ENCODE measurements around the gene CUL5.
A peak's percentile ranks its signal among the peaks of the same experiment; 100 is the strongest.

CUL5 gene

GRCh38 chr11:108012139-108012725, 3.5 kb downstream of the CUL5 start:
- H3K9me3 ChIP-seq (ENCODE audit: control insufficient read depth, insufficient read depth, low read depth, low read length), result no peaks in the 10 kb centered on the region
- ChIA-PET POLR2A (no interaction called here), CTCF (interaction anchor here (0.7 kb wide), 2 partner anchors 157 to 180 kb away, joined by 4 read pairs; no protein-coding TSS in a partner anchor)
- H3K4me3 ChIP-seq (ENCODE audit: low read depth, low read length), result no peak overlapping the region
- H3K36me3 ChIP-seq (ENCODE audit: control insufficient read depth in 2 of 2, insufficient read depth in 1 of 2, low read length in 2 of 2), result peaks cover 0 to 2% of the 10 kb centered on the region in 2 experiments; a peak in 1 of 3 replicates
- TF ChIP-seq ZNF23 (tag by site-specific recombination; IDR thresholded peaks at IDR 0.05; ENCODE audit: borderline replicate concordance) (no peak), ZNF138 (tag by site-specific recombination; IDR thresholded peaks at IDR 0.05; ENCODE audit: borderline replicate concordance) (no peak), ZNF571 (tag by site-specific recombination; IDR thresholded peaks at IDR 0.05) (no peak), ZNF426 (tag by site-specific recombination; IDR thresholded peaks at IDR 0.05) (no peak), SP2 (tag by site-specific recombination; IDR thresholded peaks at IDR 0.05) (no peak), PRDM1 (tag by site-specific recombination; IDR thresholded peaks at IDR 0.05) (peak; percentile 78; the same call in 1 of the 2 replicates), PRDM10 (tag by site-specific recombination; IDR thresholded peaks at IDR 0.05) (peak; percentile 91)
- H3K27ac ChIP-seq (ENCODE audit: extremely low read depth, low read depth, low read length), result no peak overlapping the region
- H3K4me1 ChIP-seq (ENCODE audit: control insufficient read depth, insufficient read depth, low read length), result no peaks in the 10 kb centered on the region

GRCh38 chr11:108016647-108017046, 7.9 kb downstream of the CUL5 start:
- no peak overlapping the region for H3K4me3 ChIP-seq (ENCODE audit: low read depth, low read length)
- H3K9me3 ChIP-seq (ENCODE audit: control insufficient read depth, insufficient read depth, low read depth, low read length), result no peaks in the 10 kb centered on the region
- H3K27ac ChIP-seq (ENCODE audit: extremely low read depth, low read depth, low read length), result no peak overlapping the region
- ChIA-PET POLR2A (no interaction called here), CTCF (interaction anchor here (0.8 kb wide), 1 partner anchor 10 kb away, joined by 4 read pairs; no protein-coding TSS in a partner anchor)
- no peaks in the 10 kb centered on the region for H3K4me1 ChIP-seq (ENCODE audit: control insufficient read depth, insufficient read depth, low read length)
- TF ChIP-seq PRDM6 (tag by site-specific recombination; IDR thresholded peaks at IDR 0.05) (no peak), ZNF645 (tag by site-specific recombination; IDR thresholded peaks at IDR 0.05) (no peak), ZNF214 (tag by site-specific recombination; IDR thresholded peaks at IDR 0.05; ENCODE audit: borderline replicate concordance) (no peak), ZFP41 (tag by site-specific recombination; IDR thresholded peaks at IDR 0.05; ENCODE audit: borderline replicate concordance) (no peak), ZNF16 (tag by site-specific recombination; IDR thresholded peaks at IDR 0.05; ENCODE audit: low read depth) (no peak), ZNF423 (tag by site-specific recombination; IDR thresholded peaks at IDR 0.05) (no peak), ZNF138 (tag by site-specific recombination; IDR thresholded peaks at IDR 0.05; ENCODE audit: borderline replicate concordance) (no peak), PBX3 (CRISPR knock-in tag; IDR thresholded peaks at IDR 0.05) (no peak), ZBTB20 (tag by site-specific recombination; IDR thresholded peaks at IDR 0.05) (no peak), SETDB1 (IDR thresholded peaks at IDR 0.05; ENCODE audit: insufficient read length, low read length) (no peak), ZNF510 (tag by site-specific recombination; IDR thresholded peaks at IDR 0.05; ENCODE audit: insufficient replicate concordance) (no peak), ZNF692 (tag by site-specific recombination; IDR thresholded peaks at IDR 0.05) (no peak), ZNF544 (tag by site-specific recombination; IDR thresholded peaks at IDR 0.05) (no peak), IKZF3 (tag by site-specific recombination; IDR thresholded peaks at IDR 0.05) (no peak), ZNF324 (tag by site-specific recombination; IDR thresholded peaks at IDR 0.05) (no peak)
- H3K36me3 ChIP-seq (ENCODE audit: control insufficient read depth in 2 of 2, insufficient read depth in 1 of 2, low read length in 2 of 2), result no peaks in the 10 kb centered on the region

Data from HEK293 (cell line).